H9 (cell line): ENCODE data around the gene HMG20B. TPM values are rescaled to one million over a fixed set of nuclear protein-coding genes. Genes with fewer than 3 reads are reported as not detected.

Experiments used
- DNase-seq: peaks from one replicate; pipeline ENCODE4 v3.0.0-alpha.2; 2017
- H2AFZ ChIP-seq: one replicate; pipeline ENCODE4 v1.6.1; 2013; ENCODE audit warnings: mild to moderate bottlenecking, low read length, control low read depth, moderate library complexity
- H2AK5ac ChIP-seq: 2 replicates; pipeline ENCODE4 v1.6.1; 2013; ENCODE audit warnings: low read length, control low read depth, mixed read lengths; ENCODE audit not compliant: insufficient read length
- H2BK120ac ChIP-seq: one replicate; pipeline ENCODE4 v1.6.1; 2013; ENCODE audit warnings: low read depth, mild to moderate bottlenecking, low read length, control low read depth, inconsistent platforms; ENCODE audit not compliant: poor library complexity, severe bottlenecking
- H2BK12ac ChIP-seq: 2 replicates; pipeline ENCODE4 v1.6.1; 2013; ENCODE audit warnings: low read length, control low read depth, mixed read lengths, low read depth; ENCODE audit not compliant: insufficient read length
- H2BK15ac ChIP-seq: 2 replicates; pipeline ENCODE4 v1.6.1; 2013; ENCODE audit warnings: low read depth, low read length, control low read depth
- H2BK20ac ChIP-seq: one replicate; pipeline ENCODE4 v1.6.1; 2013; ENCODE audit warnings: low read depth, mild to moderate bottlenecking, low read length, control low read depth, inconsistent platforms; ENCODE audit not compliant: poor library complexity, severe bottlenecking
- H2BK5ac ChIP-seq: 2 replicates; pipeline ENCODE4 v1.6.1; 2013; ENCODE audit warnings: low read length, control low read depth, mixed read lengths; ENCODE audit not compliant: insufficient read length
- H3K14ac ChIP-seq: 2 replicates; pipeline ENCODE4 v1.6.1; 2013; ENCODE audit warnings: low read length, control low read depth; ENCODE audit not compliant: insufficient read depth
- H3K18ac ChIP-seq: 2 replicates; pipeline ENCODE4 v1.6.1; 2013; ENCODE audit warnings: low read depth, mild to moderate bottlenecking, mixed read lengths, low read length, control low read depth; ENCODE audit not compliant: insufficient read length
- H3K23ac ChIP-seq: 2 replicates; pipeline ENCODE4 v1.6.1; 2013; ENCODE audit warnings: low read length, control low read depth, mixed read lengths, low read depth; ENCODE audit not compliant: insufficient read length
- H3K23me2 ChIP-seq: 2 replicates; pipeline ENCODE4 v1.6.1; 2013; ENCODE audit warnings: low read depth, mild to moderate bottlenecking, mixed read lengths, low read length, control low read depth; ENCODE audit not compliant: insufficient read length, poor library complexity, severe bottlenecking
- H3K27ac ChIP-seq: 2 replicates; pipeline ENCODE4 v1.5.1; 2013; ENCODE audit warnings: low read length, control low read depth, mixed read lengths, low read depth; ENCODE audit not compliant: insufficient read length
- H3K27me3 ChIP-seq: 2 replicates; pipeline ENCODE4 v1.6.1; 2013; ENCODE audit warnings: low read length, control low read depth, inconsistent platforms; ENCODE audit not compliant: insufficient read depth
- H3K4ac ChIP-seq: 2 replicates; pipeline ENCODE4 v1.6.1; 2013; ENCODE audit warnings: low read depth, mild to moderate bottlenecking, control low read depth, inconsistent platforms, low read length, moderate library complexity
- H3K4me1 ChIP-seq: 2 replicates; pipeline ENCODE4 v1.6.1; 2013; ENCODE audit warnings: low read length, control low read depth, inconsistent platforms; ENCODE audit not compliant: insufficient read depth
- H3K4me2 ChIP-seq: 2 replicates; pipeline ENCODE4 v1.6.1; 2013; ENCODE audit warnings: low read length, control low read depth, mixed read lengths; ENCODE audit not compliant: insufficient read length, insufficient read depth
- H3K56ac ChIP-seq: 2 replicates; pipeline ENCODE4 v1.6.1; 2013; ENCODE audit warnings: low read depth, mild to moderate bottlenecking, mixed read lengths, low read length, control low read depth; ENCODE audit not compliant: insufficient read length
- H3K79me1 ChIP-seq: 2 replicates; pipeline ENCODE4 v1.6.1; 2013; ENCODE audit warnings: low read depth, mild to moderate bottlenecking, moderate library complexity, low read length, control low read depth, inconsistent platforms; ENCODE audit not compliant: insufficient read depth, poor library complexity, severe bottlenecking
- H3K79me2 ChIP-seq: 2 replicates; pipeline ENCODE4 v1.6.1; 2013; ENCODE audit warnings: low read length, control low read depth, inconsistent platforms; ENCODE audit not compliant: insufficient read depth
- H3K9ac ChIP-seq: 2 replicates; pipeline ENCODE4 v1.6.1; 2013; ENCODE audit warnings: low read length, control low read depth, mixed read lengths; ENCODE audit not compliant: insufficient read length; ENCODE audit errors: extremely low read depth
- H3K9me3 ChIP-seq: one replicate; pipeline ENCODE4 v1.6.1; 2013; ENCODE audit warnings: low read depth, low read length, inconsistent platforms; ENCODE audit not compliant: control insufficient read depth
- H3T11ph ChIP-seq: one replicate; pipeline ENCODE4 v1.6.1; 2013; ENCODE audit warnings: mild to moderate bottlenecking, low read length, control low read depth, inconsistent platforms
- H4K20me1 ChIP-seq: one replicate; pipeline ENCODE4 v1.6.1; 2013; ENCODE audit not compliant: control insufficient read depth, insufficient read length, insufficient read depth
- H4K5ac ChIP-seq: 2 replicates; pipeline ENCODE4 v1.6.1; 2013; ENCODE audit warnings: low read depth, mild to moderate bottlenecking, mixed read lengths, low read length, control low read depth; ENCODE audit not compliant: insufficient read length
- H4K8ac ChIP-seq: replicated peaks from 2 replicates; pipeline ENCODE4 v1.6.1; 2013; ENCODE audit warnings: low read length, control low read depth, mixed read lengths, low read depth; ENCODE audit not compliant: insufficient read length
- H4K91ac ChIP-seq: 2 replicates; pipeline ENCODE4 v1.6.1; 2013; ENCODE audit warnings: low read depth, mild to moderate bottlenecking, moderate library complexity, mixed read lengths, low read length, control low read depth; ENCODE audit not compliant: insufficient read length
- H3K27ac Mint-ChIP-seq, 3 experiments: 2 replicates in 2 of 3; 3 replicates in 1 of 3; pipeline ENCODE4 v1.8.0; 2020 to 2021; ENCODE audit warnings: mixed read lengths in 3 of 3, mild to moderate bottlenecking in 1 of 3, moderate library complexity in 1 of 3
- H3K27me3 Mint-ChIP-seq: 2 replicates; pipeline ENCODE4 v1.8.0; 2021; ENCODE audit warnings: low read depth, mild to moderate bottlenecking, moderate library complexity, mixed read lengths
- H3K36me3 Mint-ChIP-seq, 3 experiments: 2 replicates in 2 of 3; 3 replicates in 1 of 3; pipeline ENCODE4 v1.8.0; 2020 to 2021; ENCODE audit warnings: low read depth in 3 of 3, mixed read lengths in 3 of 3; ENCODE audit not compliant: insufficient read depth in 1 of 3
- H3K4me1 Mint-ChIP-seq, 2 experiments: 2 replicates each; pipeline ENCODE4 v1.8.0; 2020; ENCODE audit warnings: mixed read lengths in 2 of 2
- H3K4me3 Mint-ChIP-seq, 2 experiments: 2 replicates in 1 of 2; 3 replicates in 1 of 2; pipeline ENCODE4 v1.8.0; 2020 to 2021; ENCODE audit warnings: mild to moderate bottlenecking in 2 of 2, mixed read lengths in 2 of 2, moderate library complexity in 1 of 2
- H3K9me3 Mint-ChIP-seq, 2 experiments: 2 replicates in 1 of 2; 3 replicates in 1 of 2; pipeline ENCODE4 v1.8.0; 2020; ENCODE audit warnings: mild to moderate bottlenecking in 2 of 2, mixed read lengths in 2 of 2, moderate library complexity in 1 of 2
- WGBS: extraction: QIAGEN DNeasy Blood & Tissue Kit; methylation state at CpG from one replicate; pipeline ENCODE4 v1.1.7; 2013; ENCODE audit warnings: missing lambda C conversion rate, low lambda C conversion rate, mixed read lengths; ENCODE audit not compliant: insufficient read length; ENCODE audit errors: extremely low coverage; 5-methylcytosine and 5-hydroxymethylcytosine counted together
- total RNA-seq: library from RNA; stranded (reverse); gene quantifications from 2 replicates; pipeline ENCODE4 v1.2.1, GENCODE V29; 2021
- TF ChIP-seq, protein P1 (sequence below): fragments of 200-600 bp; sonication (generic); conservative IDR thresholded peaks from 3 replicates; pipeline ENCODE4 v1.8.0; 2021; ENCODE audit warnings: antibody characterized with exemption, mild to moderate bottlenecking

Gene HMG20B
- total RNA-seq, 1 experiment from 2014 or later: 58.1 TPM

- Histone ChIP-seq H3K56ac (no peak overlapping the region), H3K18ac (no peak overlapping the region), H4K91ac (no peak overlapping the region), H3K79me1 (no peaks in the 10 kb centered on the region), H4K8ac (no peak overlapping the region), H4K20me1 (no peaks in the 10 kb centered on the region), H3K9ac (no peak overlapping the region), H3K4me1 (no peaks in the 10 kb centered on the region), H3K23ac (no peak overlapping the region), H3K79me2 (no peaks in the 10 kb centered on the region), H4K5ac (no peak overlapping the region), H2AK5ac (no peak overlapping the region), H2BK5ac (no peak overlapping the region), H3K4me2 (peak overlapping the region; percentile 19), H3K14ac (no peak overlapping the region), H2AFZ (no peak overlapping the region), H2BK12ac (no peak overlapping the region), H3T11ph (no peak overlapping the region), H3K4ac (no peak overlapping the region), H3K27ac (no peak overlapping the region), H3K27me3 (no peaks in the 10 kb centered on the region; the same call in 1 of the 2 replicates), H2BK120ac (no peak overlapping the region), H2BK20ac (no peak overlapping the region), H3K23me2 (peaks cover 13% of the 10 kb centered on the region), H2BK15ac (no peak overlapping the region), H3K9me3 (no peaks in the 10 kb centered on the region)
- no peak for DNase-seq
- H3K4me1 Mint-ChIP-seq: peaks cover 9 to 18% of the 10 kb centered on the region in 2 experiments
- no peak overlapping the region for H3K27ac Mint-ChIP-seq
- H3K36me3 Mint-ChIP-seq: peaks cover 8 to 10% (median 9%) of the 10 kb centered on the region in 3 experiments
- H3K4me3 Mint-ChIP-seq: peak overlapping the region in 1 of 2 experiments; percentile 74; a peak in 1 of 5 replicates
- WGBS: no CpG with 5 or more reads among the region's 17 CpGs
- no peaks in the 10 kb centered on the region; a peak in 1 of 5 replicates for H3K9me3 Mint-ChIP-seq
- TF ChIP-seq, protein P1, sequence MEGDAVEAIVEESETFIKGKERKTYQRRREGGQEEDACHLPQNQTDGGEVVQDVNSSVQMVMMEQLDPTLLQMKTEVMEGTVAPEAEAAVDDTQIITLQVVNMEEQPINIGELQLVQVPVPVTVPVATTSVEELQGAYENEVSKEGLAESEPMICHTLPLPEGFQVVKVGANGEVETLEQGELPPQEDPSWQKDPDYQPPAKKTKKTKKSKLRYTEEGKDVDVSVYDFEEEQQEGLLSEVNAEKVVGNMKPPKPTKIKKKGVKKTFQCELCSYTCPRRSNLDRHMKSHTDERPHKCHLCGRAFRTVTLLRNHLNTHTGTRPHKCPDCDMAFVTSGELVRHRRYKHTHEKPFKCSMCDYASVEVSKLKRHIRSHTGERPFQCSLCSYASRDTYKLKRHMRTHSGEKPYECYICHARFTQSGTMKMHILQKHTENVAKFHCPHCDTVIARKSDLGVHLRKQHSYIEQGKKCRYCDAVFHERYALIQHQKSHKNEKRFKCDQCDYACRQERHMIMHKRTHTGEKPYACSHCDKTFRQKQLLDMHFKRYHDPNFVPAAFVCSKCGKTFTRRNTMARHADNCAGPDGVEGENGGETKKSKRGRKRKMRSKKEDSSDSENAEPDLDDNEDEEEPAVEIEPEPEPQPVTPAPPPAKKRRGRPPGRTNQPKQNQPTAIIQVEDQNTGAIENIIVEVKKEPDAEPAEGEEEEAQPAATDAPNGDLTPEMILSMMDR: no peak
- H3K27me3 Mint-ChIP-seq: peaks cover 32% of the 10 kb centered on the region
Measured at GRCh38 chr19:3578390-3578789, 5.6 kb downstream of the HMG20B start.
